Stimulated activated effector memory CD8-positive, alpha-beta T cell treated with anti-CD3 and anti-CD28 coated beads, Interleukin-12 subunit alpha, Interleukin-12 subunit beta, amount 100 ng/mL, for 72 hours (primary cell): ENCODE results near the gene PLEKHG5.
A peak's percentile ranks its signal among the peaks of the same experiment; 100 is the strongest.

Experiments used
- ATAC-seq: fragments of 150-1000 bp; cut with Tn5 transposase; 2 replicates; pipeline ENCODE4 v1.10.0; 2021
- DNase-seq, 2 donors: peaks; one replicate each; pipeline ENCODE4 v3.0.0; 2021 to 2022; ENCODE audit warnings: low spot score in 2 of 2
- H3K27ac Mint-ChIP-seq: one replicate; pipeline ENCODE4 v1.8.0; 2022; ENCODE audit warnings: mild to moderate bottlenecking, mixed read lengths
- H3K36me3 Mint-ChIP-seq: one replicate; pipeline ENCODE4 v1.8.0; 2022; ENCODE audit warnings: mild to moderate bottlenecking, mixed read lengths
- H3K4me1 Mint-ChIP-seq: one replicate; pipeline ENCODE4 v1.8.0; 2022; ENCODE audit warnings: mixed read lengths
- H3K4me3 Mint-ChIP-seq: one replicate; pipeline ENCODE4 v1.8.0; 2022; ENCODE audit warnings: mild to moderate bottlenecking, mixed read lengths
- H3K9me3 Mint-ChIP-seq: one replicate; pipeline ENCODE4 v1.8.0; 2022; ENCODE audit warnings: mixed read lengths

Gene PLEKHG5

GRCh38 chr1:6477039-6477820, 14.2 kb downstream of the PLEKHG5 start:
- H3K4me3 Mint-ChIP-seq: no peak overlapping the region
- no peaks in the 10 kb centered on the region for H3K9me3 Mint-ChIP-seq
- DNase-seq (no peak), ATAC-seq (no peak)
- H3K4me1 Mint-ChIP-seq: peaks cover 10% of the 10 kb centered on the region
- no peaks in the 10 kb centered on the region for H3K36me3 Mint-ChIP-seq
- no peak overlapping the region for H3K27ac Mint-ChIP-seq

GRCh38 chr1:6476483-6476882, 15.0 kb downstream of the PLEKHG5 start:
- DNase-seq (no peak), ATAC-seq (no peak)
- no peaks in the 10 kb centered on the region for H3K36me3 Mint-ChIP-seq
- no peaks in the 10 kb centered on the region for H3K9me3 Mint-ChIP-seq
- H3K4me3 Mint-ChIP-seq: no peak overlapping the region
- peaks cover 10% of the 10 kb centered on the region for H3K4me1 Mint-ChIP-seq
- H3K27ac Mint-ChIP-seq: no peak overlapping the region

- DNase-seq: peak; percentile 77 to 87
- Mint-ChIP-seq H3K4me1 (peaks cover 10% of the 10 kb centered on the region), H3K27ac (peak overlapping the region; percentile 67), H3K4me3 (no peak overlapping the region), H3K36me3 (no peaks in the 10 kb centered on the region), H3K9me3 (no peaks in the 10 kb centered on the region)
- peak; percentile 79 for ATAC-seq
Observed at GRCh38 chr1:6475381-6476133, 15.9 kb downstream of the PLEKHG5 start.

GRCh38 chr1:6474815-6475282, 16.6 kb downstream of the PLEKHG5 start:
- H3K4me1 Mint-ChIP-seq: peaks cover 10% of the 10 kb centered on the region
- H3K27ac Mint-ChIP-seq: no peak overlapping the region
- DNase-seq (no peak), ATAC-seq (no peak)
- no peak overlapping the region for H3K4me3 Mint-ChIP-seq
- H3K9me3 Mint-ChIP-seq: no peaks in the 10 kb centered on the region
- no peaks in the 10 kb centered on the region for H3K36me3 Mint-ChIP-seq

- peaks cover 10% of the 10 kb centered on the region for H3K4me1 Mint-ChIP-seq
- no peak overlapping the region for H3K4me3 Mint-ChIP-seq
Observed at GRCh38 chr1:6473974-6474814, 17.3 kb downstream of the PLEKHG5 start.

GRCh38 chr1:6473156-6473555, 18.3 kb downstream of the PLEKHG5 start:
- Mint-ChIP-seq H3K4me3 (no peak overlapping the region), H3K27ac (no peak overlapping the region), H3K36me3 (no peaks in the 10 kb centered on the region), H3K9me3 (no peaks in the 10 kb centered on the region), H3K4me1 (peaks cover 10% of the 10 kb centered on the region)
- no peak for DNase-seq
- no peak for ATAC-seq

More at GRCh38 chr1:6473974-6474814, 17.3 kb downstream of the PLEKHG5 start:
- DNase-seq: no peak
- ATAC-seq: no peak
- Mint-ChIP-seq H3K9me3 (no peaks in the 10 kb centered on the region), H3K36me3 (no peaks in the 10 kb centered on the region), H3K27ac (no peak overlapping the region)

- H3K4me3 Mint-ChIP-seq: no peak overlapping the region
- no peaks in the 10 kb centered on the region for H3K36me3 Mint-ChIP-seq
- no peak overlapping the region for H3K27ac Mint-ChIP-seq
- H3K9me3 Mint-ChIP-seq: no peaks in the 10 kb centered on the region
- no peak for DNase-seq
- ATAC-seq: no peak
- H3K4me1 Mint-ChIP-seq: peaks cover 13% of the 10 kb centered on the region
Observed at GRCh38 chr1:6472391-6472790, 19.1 kb downstream of the PLEKHG5 start.

- H3K4me3 Mint-ChIP-seq: no peak overlapping the region
- H3K4me1 Mint-ChIP-seq: peaks cover 17% of the 10 kb centered on the region
- H3K27ac Mint-ChIP-seq: no peak overlapping the region
- DNase-seq: no peak
- no peaks in the 10 kb centered on the region for H3K9me3 Mint-ChIP-seq
- no peaks in the 10 kb centered on the region for H3K36me3 Mint-ChIP-seq
- no peak for ATAC-seq
Observed at GRCh38 chr1:6471970-6472368, 19.5 kb downstream of the PLEKHG5 start.

GRCh38 chr1:6471086-6471969, 20.1 kb downstream of the PLEKHG5 start:
- Mint-ChIP-seq H3K36me3 (no peaks in the 10 kb centered on the region), H3K9me3 (no peaks in the 10 kb centered on the region), H3K27ac (no peak overlapping the region), H3K4me3 (no peak overlapping the region), H3K4me1 (peaks cover 20% of the 10 kb centered on the region)
- ATAC-seq: no peak
- DNase-seq: no peak

GRCh38 chr1:6470132-6471085, 21.1 kb downstream of the PLEKHG5 start:
- Mint-ChIP-seq H3K27ac (no peak overlapping the region), H3K9me3 (no peaks in the 10 kb centered on the region), H3K4me3 (no peak overlapping the region), H3K36me3 (peaks cover 2% of the 10 kb centered on the region), H3K4me1 (peaks cover 13% of the 10 kb centered on the region)
- ATAC-seq (no peak), DNase-seq (no peak)

- H3K27ac Mint-ChIP-seq: peak overlapping the region; percentile 43
- peaks cover 13% of the 10 kb centered on the region for H3K36me3 Mint-ChIP-seq
- no peak overlapping the region for H3K4me3 Mint-ChIP-seq
- no peak for ATAC-seq
- DNase-seq: no peak
- peaks cover 20% of the 10 kb centered on the region for H3K4me1 Mint-ChIP-seq
- no peaks in the 10 kb centered on the region for H3K9me3 Mint-ChIP-seq
Observed at GRCh38 chr1:6468729-6469461, 22.6 kb downstream of the PLEKHG5 start.

- Mint-ChIP-seq H3K27ac (no peak overlapping the region), H3K9me3 (no peaks in the 10 kb centered on the region), H3K4me3 (no peak overlapping the region), H3K4me1 (peaks cover 24% of the 10 kb centered on the region), H3K36me3 (peaks cover 18% of the 10 kb centered on the region)
- no peak for ATAC-seq
- DNase-seq: no peak
Observed at GRCh38 chr1:6467744-6468688, 23.5 kb downstream of the PLEKHG5 start.
